ENCODE results near the gene TMA7B.

GRCh38 chr22:39916496-39916895 is 43.7 kb upstream of the TMA7B start:
- TF ChIP-seq BHLHE40 (IDR thresholded peaks at IDR 0.05; ENCODE audit: low read depth, low read length) (no peak), RAD21 (IDR thresholded peaks at IDR 0.05; ENCODE audit: low read length) (no peak), POLR2A (IDR thresholded peaks at IDR 0.05; ENCODE audit: low read depth, low read length) (no peak), CHD1 (IDR thresholded peaks at IDR 0.05; ENCODE audit: low read depth, low read length) (no peak), MXI1 (IDR thresholded peaks at IDR 0.05; ENCODE audit: borderline replicate concordance, low read depth, low read length) (no peak), MAZ (IDR thresholded peaks at IDR 0.05; ENCODE audit: borderline replicate concordance, low read depth, low read length) (no peak), SMC3 (IDR thresholded peaks at IDR 0.05; ENCODE audit: low read depth, low read length) (no peak), RCOR1 (IDR thresholded peaks at IDR 0.05; ENCODE audit: insufficient replicate concordance, low read length) (no peak), CEBPB (IDR thresholded peaks at IDR 0.05; ENCODE audit: low read depth, low read length) (no peak)
- TF ChIP-seq, protein P1, sequence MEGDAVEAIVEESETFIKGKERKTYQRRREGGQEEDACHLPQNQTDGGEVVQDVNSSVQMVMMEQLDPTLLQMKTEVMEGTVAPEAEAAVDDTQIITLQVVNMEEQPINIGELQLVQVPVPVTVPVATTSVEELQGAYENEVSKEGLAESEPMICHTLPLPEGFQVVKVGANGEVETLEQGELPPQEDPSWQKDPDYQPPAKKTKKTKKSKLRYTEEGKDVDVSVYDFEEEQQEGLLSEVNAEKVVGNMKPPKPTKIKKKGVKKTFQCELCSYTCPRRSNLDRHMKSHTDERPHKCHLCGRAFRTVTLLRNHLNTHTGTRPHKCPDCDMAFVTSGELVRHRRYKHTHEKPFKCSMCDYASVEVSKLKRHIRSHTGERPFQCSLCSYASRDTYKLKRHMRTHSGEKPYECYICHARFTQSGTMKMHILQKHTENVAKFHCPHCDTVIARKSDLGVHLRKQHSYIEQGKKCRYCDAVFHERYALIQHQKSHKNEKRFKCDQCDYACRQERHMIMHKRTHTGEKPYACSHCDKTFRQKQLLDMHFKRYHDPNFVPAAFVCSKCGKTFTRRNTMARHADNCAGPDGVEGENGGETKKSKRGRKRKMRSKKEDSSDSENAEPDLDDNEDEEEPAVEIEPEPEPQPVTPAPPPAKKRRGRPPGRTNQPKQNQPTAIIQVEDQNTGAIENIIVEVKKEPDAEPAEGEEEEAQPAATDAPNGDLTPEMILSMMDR (conservative IDR thresholded peaks at IDR 0.05; ENCODE audit: low read depth, low read length), result no peak
